Thoracic aorta (tissue), 2 donors: Measurements from ENCODE around the gene PTX3. TPM values are rescaled to one million over a fixed set of nuclear protein-coding genes. Genes with fewer than 3 reads are reported as not detected.

Experiments
- ATAC-seq: fragments of 150-250 bp; one replicate; pipeline ENCODE4 v1.8.0; 2017; ENCODE audit warnings: low read depth; ENCODE audit not compliant: insufficient number of reproducible peaks, low FRiP score
- DNase-seq: peaks from one replicate; pipeline ENCODE4 v3.0.0-alpha.2; 2020; ENCODE audit warnings: low spot score
- H3K27ac ChIP-seq, 2 donors: fragments of 200-600 bp; sonication (generic); 1 replicate in 1 of 2; 2 replicates in 1 of 2; pipeline ENCODE4 v1.5.1; 2016; ENCODE audit warnings: mild to moderate bottlenecking in 2 of 2, moderate library complexity in 2 of 2
- H3K27me3 ChIP-seq: fragments of 200-600 bp; sonication (generic); replicated peaks from 2 replicates; pipeline ENCODE4 v1.6.0; 2016; ENCODE audit warnings: mild to moderate bottlenecking; ENCODE audit not compliant: insufficient read depth
- H3K36me3 ChIP-seq: fragments of 200-600 bp; sonication (generic); one replicate; pipeline ENCODE4 v1.5.1; 2016
- H3K4me1 ChIP-seq, 2 donors: fragments of 200-600 bp; sonication (generic); 1 replicate in 1 of 2; 2 replicates in 1 of 2; pipeline versions ENCODE4 v1.5.1 to v1.6.0; 2016; ENCODE audit warnings: low read depth in 2 of 2, mild to moderate bottlenecking in 1 of 2; ENCODE audit not compliant: control insufficient read depth in 1 of 2
- H3K4me3 ChIP-seq: fragments of 200-600 bp; sonication (generic); 2 replicates; pipeline ENCODE4 v1.5.1; 2016; ENCODE audit warnings: mild to moderate bottlenecking
- H3K9me3 ChIP-seq: fragments of 200-600 bp; sonication (generic); 2 replicates; pipeline ENCODE4 v1.5.1; 2016
- CTCF ChIP-seq: fragments of 200-600 bp; sonication (generic); IDR thresholded peaks from one replicate; pipeline ENCODE4 v1.5.1; 2019; ENCODE audit warnings: antibody characterized with exemption
- total RNA-seq, 2 donors: library from RNA; depleted of rRNA; stranded (reverse); fragments of >200 nt; gene quantifications; one replicate each; pipeline versions ENCODE4 v1.1.0 to v1.2.3, GENCODE V29; 2016

The PTX3 gene
- total RNA-seq, 2 donors from 2014 or later = 5.0 to 175 TPM

- Histone ChIP-seq H3K27me3 (no peaks in the 10 kb centered on the region), H3K36me3 (no peaks in the 10 kb centered on the region), H3K4me3 (no peak overlapping the region), H3K27ac (no peak overlapping the region), H3K9me3 (no peaks in the 10 kb centered on the region), H3K4me1 (no peaks in the 10 kb centered on the region)
- no peak for DNase-seq
- TF ChIP-seq CTCF = no peak
- no peak for ATAC-seq
These were observed 23.6 kb downstream of the PTX3 start for GRCh38 chr3:157460253-157460652.

- no peaks in the 10 kb centered on the region for H3K36me3 ChIP-seq
- DNase-seq (no peak), ATAC-seq (no peak)
- H3K4me1 ChIP-seq = no peaks in the 10 kb centered on the region
- no peak overlapping the region for H3K4me3 ChIP-seq
- no peak overlapping the region for H3K27ac ChIP-seq
- no peaks in the 10 kb centered on the region for H3K27me3 ChIP-seq
- no peaks in the 10 kb centered on the region for H3K9me3 ChIP-seq
- TF ChIP-seq CTCF = no peak
These were observed 27.2 kb downstream of the PTX3 start for GRCh38 chr3:157463816-157464215.

GRCh38 chr3:157464321-157464720 lies 27.7 kb downstream of the PTX3 start:
- no peak for DNase-seq
- no peaks in the 10 kb centered on the region for H3K27me3 ChIP-seq
- no peaks in the 10 kb centered on the region for H3K36me3 ChIP-seq
- no peaks in the 10 kb centered on the region for H3K9me3 ChIP-seq
- H3K4me1 ChIP-seq = no peaks in the 10 kb centered on the region
- no peak overlapping the region for H3K27ac ChIP-seq
- no peak overlapping the region for H3K4me3 ChIP-seq
- TF ChIP-seq CTCF = no peak
- ATAC-seq = no peak

- no peak for TF ChIP-seq CTCF
- ATAC-seq = no peak
- DNase-seq = no peak
These were observed 29.1 kb downstream of the PTX3 start for GRCh38 chr3:157465741-157466140.

GRCh38 chr3:157467200-157467599 lies 30.6 kb downstream of the PTX3 start:
- TF ChIP-seq CTCF = no peak
- no peak overlapping the region for H3K27ac ChIP-seq
- H3K36me3 ChIP-seq = no peaks in the 10 kb centered on the region
- H3K4me3 ChIP-seq = no peak overlapping the region
- ATAC-seq = no peak
- no peaks in the 10 kb centered on the region for H3K27me3 ChIP-seq
- DNase-seq = no peak
- H3K4me1 ChIP-seq = no peaks in the 10 kb centered on the region
- H3K9me3 ChIP-seq = no peaks in the 10 kb centered on the region

More at GRCh38 chr3:157465741-157466140, 29.1 kb downstream of the PTX3 start:
- H3K4me3 ChIP-seq = no peak overlapping the region
- H3K4me1 ChIP-seq = no peaks in the 10 kb centered on the region
- H3K36me3 ChIP-seq = no peaks in the 10 kb centered on the region
- no peaks in the 10 kb centered on the region for H3K9me3 ChIP-seq
- H3K27ac ChIP-seq = no peak overlapping the region
- H3K27me3 ChIP-seq = no peaks in the 10 kb centered on the region
